Stimulated activated CD8-positive, alpha-beta memory T cell treated with anti-CD3 and anti-CD28 coated beads, Interleukin-7, amount 100 ng/mL, for 24 hours (primary cell): ENCODE measurements around the gene BCAR1.

Source experiments
- DNase-seq: peaks from one replicate; pipeline ENCODE4 v3.0.0-alpha.2; 2020; ENCODE audit warnings: low read depth

The BCAR1 gene

DNA sequence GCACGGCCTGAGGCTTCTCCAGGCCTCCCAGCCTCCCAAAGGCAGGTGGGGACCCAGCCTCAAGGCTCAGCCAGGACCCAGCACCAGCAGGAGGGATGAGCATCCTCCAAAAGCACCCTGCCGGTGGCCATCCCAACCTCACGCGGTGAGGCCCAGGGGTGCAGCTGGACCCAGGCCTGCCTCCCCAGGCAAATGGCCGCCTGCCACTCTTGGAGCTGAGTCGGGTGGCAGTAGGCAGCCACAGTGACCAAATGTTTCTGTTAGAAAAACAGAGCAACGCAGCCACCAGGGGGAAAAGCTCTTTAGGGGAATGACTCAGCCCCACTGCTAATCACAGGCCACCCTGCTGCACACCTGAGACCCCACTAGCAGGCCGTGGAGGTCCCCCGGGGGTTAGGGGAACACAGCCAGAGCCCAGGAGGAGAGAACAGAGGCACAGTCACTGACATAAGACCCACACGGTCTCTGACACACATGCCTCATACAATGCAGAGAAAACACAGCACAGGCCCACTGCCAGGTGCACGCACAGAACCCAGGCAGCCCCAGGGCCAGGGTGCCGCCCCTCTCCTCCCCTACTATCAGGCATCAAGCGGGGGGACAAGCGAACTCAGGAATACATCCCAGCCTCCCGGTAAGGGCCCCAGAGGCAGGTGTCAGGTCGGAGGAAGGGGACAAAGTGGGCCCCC lies 12.4 kb downstream of the BCAR1 start:
- DNase-seq: no peak

DNA sequence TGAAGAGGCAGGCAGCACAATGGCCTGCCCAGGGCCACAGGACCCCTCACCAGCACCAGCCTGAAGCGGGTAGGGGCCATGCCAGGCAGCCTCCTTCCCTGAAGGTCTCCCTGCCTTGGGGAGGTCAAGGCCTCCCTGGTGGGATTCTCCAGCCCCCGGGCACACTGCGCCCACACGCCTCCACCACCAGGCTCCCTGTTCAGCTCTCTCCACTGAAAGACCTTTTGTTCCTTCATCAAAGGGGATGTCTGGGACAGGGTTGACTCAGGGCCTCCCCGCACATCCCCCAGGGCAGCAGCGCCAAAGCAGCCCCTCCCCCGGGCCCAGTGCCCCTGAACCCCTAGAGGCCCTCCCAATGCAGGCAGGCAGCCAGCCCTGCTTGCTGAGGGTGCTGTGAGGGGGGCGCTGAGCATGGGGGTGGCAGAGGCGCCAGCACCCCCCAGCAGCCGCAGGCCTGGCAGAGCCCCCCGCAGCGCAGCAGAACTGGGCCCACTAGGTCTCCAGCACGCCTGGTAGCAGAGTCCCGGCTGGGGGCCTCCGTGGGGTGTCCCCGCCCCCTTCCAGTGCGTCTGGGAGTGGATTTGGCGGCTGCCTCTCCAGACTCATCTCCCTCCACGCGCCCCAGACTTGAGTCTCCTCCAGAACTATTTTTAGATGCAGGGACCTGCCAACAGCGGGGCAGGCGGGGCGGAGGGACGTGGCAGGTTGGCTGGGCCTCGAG lies 13.1 kb downstream of the BCAR1 start:
- DNase-seq: no peak

- DNase-seq: no peak
Measured at GRCh38 chr16:75237398-75238131, 13.9 kb downstream of the BCAR1 start.

- DNase-seq: no peak
Measured at GRCh38 chr16:75236736-75237397, 14.6 kb downstream of the BCAR1 start.

- no peak for DNase-seq
Measured at GRCh38 chr16:75236232-75236631, 15.2 kb downstream of the BCAR1 start.

DNA sequence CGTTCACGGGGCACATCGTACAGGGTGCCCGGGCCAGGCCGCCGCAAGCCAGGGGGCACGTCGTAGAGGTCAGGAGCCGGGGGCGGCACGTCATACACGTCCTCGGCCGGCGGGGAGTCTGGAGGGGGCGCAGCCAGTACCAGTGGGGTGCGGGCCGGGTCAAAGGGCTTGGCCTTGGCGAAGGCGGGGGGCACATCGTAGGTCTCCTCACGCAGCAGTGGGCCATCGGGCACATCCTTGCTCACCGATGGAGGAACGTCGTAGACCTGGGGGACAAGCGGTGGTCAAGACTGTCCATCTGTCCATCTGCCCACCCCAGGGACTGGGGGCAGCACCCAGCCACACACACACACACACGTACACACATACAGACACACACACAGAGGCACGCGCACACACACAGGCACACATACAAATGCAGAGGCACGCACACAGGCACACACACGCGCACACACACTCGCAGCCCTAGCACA lies 15.7 kb downstream of the BCAR1 start:
- no peak for DNase-seq

- no peak for DNase-seq
Measured at GRCh38 chr16:75234856-75235696, 16.3 kb downstream of the BCAR1 start.

DNA sequence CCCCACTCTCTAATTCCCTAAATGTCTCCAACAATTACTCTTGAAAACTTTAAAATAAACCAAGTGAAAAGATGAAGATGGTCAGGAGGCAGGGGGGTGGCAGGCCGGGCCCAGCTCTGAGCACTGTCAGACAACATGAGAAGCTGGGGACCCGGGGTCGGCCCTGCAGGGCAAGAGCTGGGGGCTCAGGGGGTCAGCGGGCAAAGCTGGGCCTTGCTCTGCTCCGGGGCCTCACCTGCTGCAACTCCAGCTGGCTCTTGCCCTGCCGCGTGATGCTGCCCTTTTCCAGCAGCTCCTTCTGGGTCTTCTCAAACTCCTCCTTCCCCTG lies 17.8 kb downstream of the BCAR1 start:
- no peak for DNase-seq

DNA sequence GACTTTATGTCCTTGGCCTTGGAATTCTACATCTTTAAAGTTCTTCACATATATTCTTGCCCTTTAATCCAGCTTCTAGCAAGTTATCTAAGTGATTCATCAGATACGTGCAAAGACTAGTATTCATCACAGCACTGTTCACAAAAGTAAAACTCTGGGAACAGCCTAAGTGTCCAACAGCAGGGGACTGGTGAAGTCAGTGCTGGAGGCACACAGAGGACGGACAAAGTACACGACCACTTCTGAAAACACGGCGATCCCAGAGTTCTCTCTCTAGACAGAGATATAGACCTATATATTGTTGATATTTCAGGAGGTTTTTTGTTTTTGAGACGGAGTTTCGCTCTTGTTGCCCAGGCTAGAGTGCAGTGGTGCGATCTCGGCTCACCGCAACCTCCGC lies 19.9 kb downstream of the BCAR1 start:
- no peak for DNase-seq

- no peak for DNase-seq
Measured at GRCh38 chr16:75230471-75231110, 20.8 kb downstream of the BCAR1 start.

DNA sequence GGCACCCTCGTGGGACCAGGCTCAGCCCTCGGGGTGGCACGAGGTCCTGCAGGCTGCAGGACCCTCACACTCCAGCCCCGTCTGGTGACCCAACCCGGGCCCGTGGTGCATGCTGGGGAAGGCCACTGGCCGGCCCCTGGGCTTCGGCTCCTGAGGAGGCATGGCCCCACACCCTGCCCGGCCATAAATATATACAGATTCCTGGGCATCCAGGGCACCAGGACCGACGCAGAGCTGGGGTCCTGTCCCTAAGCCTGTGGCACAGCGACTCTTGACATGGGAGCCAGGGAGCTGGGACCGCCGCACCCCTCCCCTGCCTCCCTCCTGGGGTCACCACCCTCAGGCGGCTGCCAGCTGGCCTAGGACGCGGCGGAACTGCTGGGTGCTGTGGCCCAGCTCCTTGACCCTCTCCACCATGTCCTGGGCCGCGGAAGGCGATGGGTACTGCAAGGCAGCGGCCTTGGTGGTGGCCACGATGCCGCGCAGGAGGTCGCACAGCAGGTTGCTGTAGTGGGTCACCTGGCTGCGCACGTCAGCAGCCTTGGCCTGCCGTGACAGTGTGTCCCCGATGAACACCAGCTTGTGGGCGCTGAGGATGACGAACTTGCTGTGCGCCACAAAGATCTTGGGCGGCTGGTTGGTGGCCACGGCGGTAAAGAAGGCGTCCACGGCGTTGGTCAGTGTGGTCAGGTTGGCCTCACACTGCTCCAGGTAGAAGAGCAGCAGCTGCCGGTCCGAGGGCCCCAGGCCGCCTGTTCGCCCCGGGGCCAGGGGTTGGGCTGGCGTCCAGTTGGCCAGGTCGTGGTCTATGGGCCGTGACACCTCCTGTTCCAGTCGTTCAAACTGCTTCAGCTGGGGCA lies 22.0 kb downstream of the BCAR1 start:
- no peak for DNase-seq

DNA sequence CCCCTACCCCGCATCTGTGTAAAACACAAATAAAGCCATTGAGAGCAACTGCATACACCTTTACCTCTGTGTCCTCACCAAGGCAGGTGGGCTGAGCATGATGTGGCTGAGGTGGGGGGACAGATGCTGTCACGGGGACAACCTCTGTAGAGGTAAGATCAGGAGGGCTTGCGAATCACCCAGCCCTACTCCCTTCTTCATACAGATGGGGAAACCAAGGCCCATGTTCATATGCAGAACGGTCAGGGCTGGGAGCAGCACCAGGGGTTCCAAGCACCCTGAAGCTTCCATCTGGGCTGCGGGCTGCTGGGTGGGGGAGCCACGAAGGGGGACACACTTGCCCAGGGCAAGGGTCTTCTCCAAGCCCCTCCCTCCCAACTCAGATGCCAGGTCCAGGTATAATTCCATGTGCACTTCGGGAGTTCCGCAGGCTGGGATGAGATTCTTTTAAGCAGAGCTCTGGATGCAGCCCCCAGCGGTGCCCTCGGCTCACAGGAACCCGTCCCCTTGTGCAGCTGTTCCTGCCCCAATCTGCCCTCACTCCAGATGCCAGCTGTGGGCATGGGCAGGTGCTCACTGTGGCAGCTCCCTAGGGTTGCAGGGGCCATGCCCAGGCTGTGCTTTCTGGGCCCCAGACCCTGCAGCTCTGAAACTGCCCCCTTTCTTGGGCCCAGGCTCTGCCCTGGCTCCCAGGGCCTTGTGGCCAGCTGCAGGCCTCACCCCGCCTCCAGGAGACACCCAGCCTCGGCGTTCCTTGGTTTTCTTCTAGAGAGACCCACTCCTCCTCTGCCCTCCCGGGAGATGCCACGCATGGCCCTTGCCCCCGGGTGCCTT lies 23.1 kb downstream of the BCAR1 start:
- DNase-seq: no peak

DNA sequence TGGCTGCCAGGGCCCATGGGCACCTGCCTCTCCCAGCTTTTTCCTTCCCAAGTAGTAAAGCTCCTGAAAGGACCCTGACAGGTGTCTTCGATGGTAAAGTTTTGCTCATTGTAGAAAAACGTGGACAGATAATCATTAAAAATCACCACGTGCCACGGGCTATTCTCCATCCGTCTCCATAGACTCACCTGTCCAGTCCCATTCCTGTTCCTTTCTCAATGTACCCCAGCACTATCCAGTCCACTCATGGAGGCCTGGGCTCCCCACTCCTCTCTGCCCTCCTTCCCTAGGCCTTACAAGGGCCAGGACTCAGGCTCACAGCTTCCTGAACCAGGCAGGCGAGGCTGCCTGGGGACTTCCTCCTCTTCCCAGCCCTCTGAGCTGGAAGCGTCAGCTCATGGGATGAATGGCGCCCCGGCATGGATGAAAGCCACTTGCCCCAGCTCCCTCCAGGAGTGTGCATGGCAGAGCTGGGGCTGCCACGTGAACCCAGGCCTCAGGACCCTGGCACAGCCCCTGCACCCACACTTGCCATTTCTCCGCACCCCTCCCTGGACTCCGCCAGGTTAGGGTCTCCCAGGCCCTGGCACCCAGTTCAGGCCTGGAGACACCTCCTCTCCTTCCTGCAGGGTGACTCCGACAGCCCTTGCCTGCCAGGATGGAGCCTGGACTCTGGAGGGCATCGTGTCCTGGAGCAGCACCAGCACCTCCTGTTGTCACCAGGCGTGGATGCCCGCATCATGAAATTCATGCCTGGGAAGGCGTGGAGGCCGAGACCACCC lies 23.9 kb downstream of the BCAR1 start:
- no peak for DNase-seq

DNA sequence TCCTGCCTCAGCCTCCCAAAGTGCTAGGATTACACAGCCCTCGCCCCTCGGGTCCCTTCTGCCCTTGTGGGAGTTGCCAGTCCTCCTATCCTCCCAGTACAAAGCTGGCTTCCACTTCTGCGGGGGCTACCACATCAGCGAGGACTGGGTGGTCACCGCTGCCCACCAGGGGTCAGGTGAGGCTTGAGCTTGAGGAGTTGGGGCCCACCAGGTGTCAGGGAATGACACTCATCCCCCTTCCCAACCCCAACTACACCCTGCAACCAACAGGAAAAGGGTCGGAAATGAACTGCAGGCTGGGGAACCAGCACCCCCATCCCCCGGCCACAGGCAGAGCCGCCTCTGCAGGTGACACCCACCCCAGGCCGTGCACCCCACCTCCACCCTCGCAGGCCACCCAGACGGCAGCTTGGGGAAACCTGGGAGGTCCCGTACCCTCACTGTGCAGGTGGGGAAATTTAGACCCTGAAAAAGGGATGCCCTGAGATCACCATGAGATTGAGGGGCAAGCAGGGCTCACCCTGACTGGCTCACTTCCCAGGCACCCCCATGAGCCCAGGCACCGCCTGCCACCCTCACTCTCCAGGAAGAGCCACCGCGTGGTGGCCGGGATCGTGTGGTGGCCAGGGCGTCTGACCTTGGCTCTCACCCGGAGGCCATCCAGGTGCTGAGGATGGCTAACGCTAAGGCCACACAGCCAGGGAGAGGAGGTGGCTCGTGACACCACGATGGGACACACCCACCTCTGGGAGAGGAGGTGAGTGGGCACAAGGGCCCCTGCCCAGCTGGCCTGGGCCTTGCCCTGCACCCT lies 24.7 kb downstream of the BCAR1 start:
- no peak for DNase-seq

GRCh38 chr16:75225678-75226515 lies 25.5 kb downstream of the BCAR1 start:
- DNase-seq: no peak

DNA sequence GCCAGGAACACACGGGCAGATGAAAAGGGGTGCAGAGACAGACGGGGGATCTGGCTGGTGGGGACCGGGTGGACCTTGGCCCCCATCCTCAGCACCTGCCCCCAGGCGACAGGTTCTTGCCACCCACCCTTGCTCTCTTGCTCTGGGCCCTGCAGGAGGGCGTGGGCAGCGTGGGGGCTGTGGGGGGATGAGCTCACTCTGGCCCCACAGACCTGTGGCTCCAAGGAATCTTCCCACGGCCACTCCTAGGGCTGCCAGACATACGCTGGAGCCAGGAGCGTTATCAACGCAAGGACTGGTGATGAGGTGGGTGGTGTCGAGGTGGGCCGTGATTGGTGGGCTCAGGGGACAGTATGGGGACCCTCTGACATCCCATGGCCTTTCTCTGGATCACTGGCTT lies 26.3 kb downstream of the BCAR1 start:
- no peak for DNase-seq
